ENCODE data around the gene ARHGAP22.

Gene ARHGAP22

GRCh38 chr10:48503293-48503911 is 101.5 kb downstream of the ARHGAP22 start:
- H3K4me3 ChIP-seq (ENCODE audit: low read depth, low read length), result no peak overlapping the region
- TF ChIP-seq CTCF (IDR thresholded peaks at IDR 0.05; ENCODE audit: low read depth, low read length), result no peak

DNA sequence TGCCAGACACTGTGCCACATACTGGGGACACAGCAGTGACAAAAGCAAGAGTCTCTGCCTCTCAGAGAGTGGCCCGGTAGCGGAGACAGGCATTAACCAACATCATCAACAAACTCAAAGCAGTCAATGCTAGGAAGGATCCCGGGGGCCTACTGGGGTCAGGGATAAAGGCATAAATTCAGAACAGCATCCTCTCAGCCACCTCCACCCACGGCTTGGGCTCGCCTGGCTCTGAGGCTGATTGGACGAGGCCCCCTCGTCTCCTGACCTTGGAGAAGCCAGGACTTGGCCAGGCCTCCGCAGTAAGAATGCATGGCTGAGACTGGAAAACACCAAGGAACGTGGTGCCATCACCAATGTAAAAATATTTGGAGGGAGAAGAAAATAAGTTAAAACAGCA is 102.1 kb downstream of the ARHGAP22 start:
- no peak for TF ChIP-seq CTCF (IDR thresholded peaks at IDR 0.05; ENCODE audit: low read depth, low read length)
- H3K4me3 ChIP-seq (ENCODE audit: low read depth, low read length), result no peak overlapping the region

- no peak overlapping the region for H3K4me3 ChIP-seq (ENCODE audit: low read depth, low read length)
- no peak for TF ChIP-seq CTCF (IDR thresholded peaks at IDR 0.05; ENCODE audit: low read depth, low read length)
Observed at GRCh38 chr10:48501787-48502771, 102.8 kb downstream of the ARHGAP22 start.

DNA sequence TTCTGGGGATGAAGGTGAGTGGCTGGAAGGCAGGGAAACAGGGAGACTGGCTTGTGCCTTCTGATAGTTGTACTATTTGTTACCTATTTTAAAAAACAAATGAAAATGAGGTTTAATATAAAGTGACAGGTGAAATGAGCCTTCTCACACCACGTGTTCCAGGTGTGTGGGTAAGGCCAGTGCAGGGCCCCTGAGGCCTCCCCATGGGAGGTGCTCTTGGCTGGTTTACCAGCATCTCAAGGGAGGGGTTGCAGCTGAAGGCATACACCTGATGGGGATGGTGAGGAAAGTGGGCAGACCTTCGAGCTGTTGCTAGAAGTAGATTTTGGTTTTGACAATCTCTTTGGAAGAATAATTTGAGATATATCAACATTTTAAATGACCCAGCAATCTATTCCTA is 103.6 kb downstream of the ARHGAP22 start:
- TF ChIP-seq CTCF (IDR thresholded peaks at IDR 0.05; ENCODE audit: low read depth, low read length), result no peak
- H3K4me3 ChIP-seq (ENCODE audit: low read depth, low read length), result no peak overlapping the region

GRCh38 chr10:48500771-48501170 is 104.1 kb downstream of the ARHGAP22 start:
- no peak for TF ChIP-seq CTCF (IDR thresholded peaks at IDR 0.05; ENCODE audit: low read depth, low read length)

DNA sequence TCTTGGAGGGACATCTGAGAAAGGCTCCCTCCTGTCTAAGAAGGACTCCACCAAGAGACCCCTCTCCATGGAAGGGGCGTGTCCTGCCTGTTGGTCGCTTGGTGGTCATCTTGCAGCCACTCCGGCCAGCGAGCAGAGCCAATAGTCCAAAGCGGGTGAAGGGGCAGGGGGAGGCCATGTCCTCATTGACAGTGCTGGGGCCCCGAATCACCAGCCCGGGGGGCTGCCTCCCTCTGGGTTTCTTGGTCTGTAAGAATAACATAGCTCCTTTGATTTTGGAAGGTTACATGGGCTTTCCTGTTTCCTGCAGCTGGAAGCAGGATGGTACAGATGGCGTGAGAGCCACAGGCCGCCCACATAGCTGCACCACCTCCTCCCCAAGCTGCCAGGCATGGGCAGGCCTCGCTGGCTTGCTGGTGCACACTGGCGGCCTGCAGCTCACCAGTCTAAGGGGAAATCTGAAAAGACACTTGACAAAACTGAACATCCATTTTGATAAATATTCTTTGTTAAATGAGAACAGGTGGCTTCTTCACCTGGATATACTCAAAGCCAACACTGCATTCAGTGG is 105.8 kb downstream of the ARHGAP22 start:
- no peak for TF ChIP-seq CTCF (IDR thresholded peaks at IDR 0.05; ENCODE audit: low read depth, low read length)
- no peak overlapping the region for H3K4me3 ChIP-seq (ENCODE audit: low read depth, low read length)

More at GRCh38 chr10:48500771-48501170, 104.1 kb downstream of the ARHGAP22 start:
- no peak overlapping the region for H3K4me3 ChIP-seq (ENCODE audit: low read depth, low read length)
